Lower leg skin (tissue), 4 donors: ENCODE data around the gene FBXO46. TPM values are rescaled to one million over a fixed set of nuclear protein-coding genes. Genes with fewer than 3 reads are reported as not detected.
"Not testable (repeated sequence)": the region's sequence is repeated elsewhere in the genome, so short reads cannot be mapped to it uniquely, and the experiment has no call there.

Experiments used
- DNase-seq, 2 donors: peaks; one replicate each; pipeline ENCODE4 v3.0.0-alpha.2; 2019; ENCODE audit warnings: low spot score in 2 of 2
- H3K4me3 ChIP-seq: fragments of 200-600 bp; sonication (generic); 2 replicates; pipeline ENCODE4 v1.5.1; 2017; ENCODE audit warnings: mild to moderate bottlenecking, low read depth; ENCODE audit not compliant: poor library complexity, severe bottlenecking
- POLR2A ChIP-seq, 2 donors: fragments of 450-650 bp; IDR thresholded peaks; one replicate each; pipeline ENCODE4 v1.6.1; 2016 to 2017; ENCODE audit warnings: antibody characterized with exemption in 2 of 2, mild to moderate bottlenecking in 1 of 2, moderate library complexity in 1 of 2
- WGBS, 2 donors: methylation state at CpG; one replicate each; pipeline ENCODE4 v1.1.5; 2018; 5-methylcytosine and 5-hydroxymethylcytosine counted together
- intact Hi-C: fragments of 100-400 bp; cut with DNase I; formaldehyde crosslinking; loops from one replicate; pipeline ENCODE4 v1.15.0; 2023; ENCODE audit warnings: low total_unique reads
- total RNA-seq, 4 donors: library from RNA; depleted of rRNA; stranded (reverse); fragments of >200 nt; gene quantifications; one replicate each; pipeline ENCODE4 v1.1.0, GENCODE V29; 2016
- TF ChIP-seq, protein P1 (sequence below), 3 donors: fragments of 450-650 bp; IDR thresholded peaks; one replicate each; pipeline ENCODE4 v1.5.1; 2016; ENCODE audit warnings: antibody characterized with exemption in 3 of 3, mild to moderate bottlenecking in 3 of 3, moderate library complexity in 2 of 3

Gene FBXO46
- total RNA-seq, 4 donors from 2014 or later = 22.0 to 26.7 (median 25.4) TPM

DNA sequence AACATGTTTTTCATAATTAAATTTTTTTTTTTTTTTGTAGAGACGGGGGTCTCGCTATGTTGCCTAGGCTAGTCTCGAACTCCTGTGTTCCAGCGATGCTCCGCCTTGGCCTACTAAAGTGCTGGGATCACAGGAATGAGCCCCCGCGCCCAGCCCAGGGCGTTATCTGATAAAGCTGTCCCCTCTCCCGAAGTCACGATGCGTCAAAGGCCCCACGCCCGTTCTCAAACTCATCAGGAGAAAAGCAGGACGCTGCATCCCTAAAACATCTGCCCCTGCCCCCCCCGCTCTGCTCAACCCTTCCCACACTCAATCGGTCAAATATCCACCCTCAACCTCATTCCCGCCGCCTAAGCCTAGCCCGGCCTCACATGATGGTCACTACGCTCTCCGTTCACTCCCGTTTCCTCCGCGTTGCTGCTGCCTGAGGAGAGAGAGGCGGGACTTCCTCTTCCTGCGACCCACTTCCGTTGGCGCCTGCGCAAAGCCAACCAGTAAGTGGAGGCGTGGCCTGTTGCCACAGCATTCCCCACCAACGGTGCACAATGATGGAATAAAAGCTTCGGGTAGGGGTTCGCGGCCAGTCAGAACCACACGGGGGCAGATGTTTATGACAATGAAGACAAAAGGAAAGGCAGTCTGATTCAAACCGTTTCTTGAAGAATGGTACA is 39.0 kb downstream of the FBXO46 start, which contains the start of gene SNRPD2:
TSS of gene SNRPD2 (minus strand) at position 438 of the 671 bp plus-strand sequence. CDS start at position 373, 65 bp downstream.
- intact Hi-C loops = no loop called here
- WGBS, 2 donors = 0 to 1% methylated on average over 36 of the region's 36 CpGs
- peak in 1 of 2 donors; percentile 78 for TF ChIP-seq POLR2A (IDR thresholded peaks at IDR 0.05)
- TF ChIP-seq, protein P1, sequence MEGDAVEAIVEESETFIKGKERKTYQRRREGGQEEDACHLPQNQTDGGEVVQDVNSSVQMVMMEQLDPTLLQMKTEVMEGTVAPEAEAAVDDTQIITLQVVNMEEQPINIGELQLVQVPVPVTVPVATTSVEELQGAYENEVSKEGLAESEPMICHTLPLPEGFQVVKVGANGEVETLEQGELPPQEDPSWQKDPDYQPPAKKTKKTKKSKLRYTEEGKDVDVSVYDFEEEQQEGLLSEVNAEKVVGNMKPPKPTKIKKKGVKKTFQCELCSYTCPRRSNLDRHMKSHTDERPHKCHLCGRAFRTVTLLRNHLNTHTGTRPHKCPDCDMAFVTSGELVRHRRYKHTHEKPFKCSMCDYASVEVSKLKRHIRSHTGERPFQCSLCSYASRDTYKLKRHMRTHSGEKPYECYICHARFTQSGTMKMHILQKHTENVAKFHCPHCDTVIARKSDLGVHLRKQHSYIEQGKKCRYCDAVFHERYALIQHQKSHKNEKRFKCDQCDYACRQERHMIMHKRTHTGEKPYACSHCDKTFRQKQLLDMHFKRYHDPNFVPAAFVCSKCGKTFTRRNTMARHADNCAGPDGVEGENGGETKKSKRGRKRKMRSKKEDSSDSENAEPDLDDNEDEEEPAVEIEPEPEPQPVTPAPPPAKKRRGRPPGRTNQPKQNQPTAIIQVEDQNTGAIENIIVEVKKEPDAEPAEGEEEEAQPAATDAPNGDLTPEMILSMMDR (IDR thresholded peaks at IDR 0.05) = no peak

DNA sequence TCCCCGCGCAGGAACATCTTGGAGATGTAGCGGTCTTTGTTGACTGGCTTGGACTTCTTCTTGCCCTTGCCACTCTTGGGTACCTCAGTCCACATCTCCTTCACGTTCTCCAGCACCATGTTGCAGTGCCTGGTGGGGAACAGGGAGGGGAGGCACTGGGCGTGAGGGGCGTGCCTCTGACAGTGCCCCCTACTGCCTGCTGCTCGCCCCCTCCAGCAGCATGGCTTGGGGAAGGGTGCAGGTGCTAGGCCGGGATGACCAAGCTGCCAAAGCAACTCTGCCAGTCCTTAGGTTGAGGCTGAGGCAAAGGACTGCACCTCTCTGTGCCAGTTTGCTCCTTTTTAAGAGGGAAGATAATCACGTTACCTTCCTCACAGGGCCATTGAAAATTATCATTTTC is 43.1 kb downstream of the FBXO46 start:
- DNase-seq = no peak
- TF ChIP-seq POLR2A (IDR thresholded peaks at IDR 0.05) = no peak
- TF ChIP-seq, protein P1 (IDR thresholded peaks at IDR 0.05) = no peak
- no peak overlapping the region for H3K4me3 ChIP-seq
- intact Hi-C loops = no loop called here
- WGBS, 2 donors = 86 to 96% methylated on average over 8 to 9 of the region's 9 CpGs

More for the DNA sequence above, 39.0 kb downstream of the FBXO46 start, which contains the start of gene SNRPD2:
- peak; percentile 92 to 98 for DNase-seq
- peak within 1 kb of the TSS; percentile 62 for H3K4me3 ChIP-seq

DNA sequence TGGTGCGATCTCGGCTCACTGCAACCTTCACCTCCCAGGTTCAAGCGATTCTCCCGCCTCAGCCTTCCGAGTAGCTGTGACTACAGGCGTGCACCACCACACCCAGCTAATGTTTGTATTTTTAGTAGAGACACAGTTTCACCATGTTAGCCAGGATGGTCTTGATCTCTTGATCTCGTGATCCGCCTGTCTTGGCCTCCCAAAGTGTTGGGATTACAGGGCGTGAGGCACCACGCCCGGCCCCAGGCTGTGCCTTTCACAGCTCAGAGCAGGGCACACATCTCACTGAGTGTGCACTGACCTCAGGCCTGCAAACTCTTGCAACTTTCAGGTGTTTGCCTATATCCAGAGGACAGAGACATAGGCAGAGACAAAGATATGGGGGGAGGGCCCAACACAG is 45.7 kb downstream of the FBXO46 start:
- intact Hi-C loops, H3K4me3 ChIP-seq, DNase-seq: not testable (repeated sequence)
- 77 to 81% methylated on average over 11 of the region's 11 CpGs for WGBS, 2 donors

DNA sequence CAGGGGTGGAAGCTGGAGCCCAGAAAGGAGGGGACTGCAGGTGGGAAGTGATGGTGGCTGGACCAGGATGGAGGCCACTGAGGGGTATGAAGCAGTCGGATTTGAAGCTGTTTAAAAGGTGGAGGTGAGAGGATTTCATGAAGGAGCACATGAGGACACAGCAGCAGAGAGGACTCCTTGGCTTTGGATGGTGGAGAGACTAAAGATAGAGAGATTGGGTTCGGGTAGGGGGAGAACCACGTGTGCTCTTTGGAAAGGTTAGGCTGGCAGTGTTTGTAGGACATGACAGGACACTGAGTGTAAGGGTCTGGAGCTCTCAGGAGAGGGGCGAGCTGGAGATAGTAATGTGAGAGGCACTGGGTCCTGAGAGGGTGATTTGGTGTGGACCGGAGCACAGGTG is 47.8 kb downstream of the FBXO46 start:
- H3K4me3 ChIP-seq = no peak overlapping the region
- TF ChIP-seq, protein P1 (IDR thresholded peaks at IDR 0.05) = no peak
- TF ChIP-seq POLR2A (IDR thresholded peaks at IDR 0.05) = no peak
- 72 to 77% methylated on average over 5 of the region's 5 CpGs for WGBS, 2 donors
- DNase-seq = no peak
- intact Hi-C loops = no loop called here

DNA sequence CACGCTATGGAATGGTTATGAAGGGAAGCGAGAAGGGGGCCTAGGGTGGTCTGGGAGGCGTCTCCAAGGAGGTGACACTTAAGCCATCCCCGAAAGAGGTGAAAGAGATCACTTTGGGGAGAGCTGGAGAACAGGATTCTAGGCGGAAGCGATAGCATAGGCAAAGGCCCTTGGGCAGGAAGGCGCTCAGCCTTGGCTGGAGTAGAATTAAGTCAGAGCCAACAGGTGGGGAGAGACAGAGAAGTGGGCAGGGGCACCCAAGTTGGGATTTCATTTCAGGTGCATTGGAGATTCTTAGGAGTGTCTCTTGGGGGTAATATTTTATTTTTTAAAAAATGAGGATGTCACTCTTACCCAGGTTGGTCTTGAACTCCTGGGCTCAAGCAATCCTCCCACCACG is 48.6 kb downstream of the FBXO46 start:
- no peak for DNase-seq
- TF ChIP-seq, protein P1 (IDR thresholded peaks at IDR 0.05) = no peak
- no peak for TF ChIP-seq POLR2A (IDR thresholded peaks at IDR 0.05)
- WGBS, 2 donors = 28 to 52% methylated on average over 8 of the region's 8 CpGs
- H3K4me3 ChIP-seq = no peak overlapping the region
- intact Hi-C loops = no loop called here

DNA sequence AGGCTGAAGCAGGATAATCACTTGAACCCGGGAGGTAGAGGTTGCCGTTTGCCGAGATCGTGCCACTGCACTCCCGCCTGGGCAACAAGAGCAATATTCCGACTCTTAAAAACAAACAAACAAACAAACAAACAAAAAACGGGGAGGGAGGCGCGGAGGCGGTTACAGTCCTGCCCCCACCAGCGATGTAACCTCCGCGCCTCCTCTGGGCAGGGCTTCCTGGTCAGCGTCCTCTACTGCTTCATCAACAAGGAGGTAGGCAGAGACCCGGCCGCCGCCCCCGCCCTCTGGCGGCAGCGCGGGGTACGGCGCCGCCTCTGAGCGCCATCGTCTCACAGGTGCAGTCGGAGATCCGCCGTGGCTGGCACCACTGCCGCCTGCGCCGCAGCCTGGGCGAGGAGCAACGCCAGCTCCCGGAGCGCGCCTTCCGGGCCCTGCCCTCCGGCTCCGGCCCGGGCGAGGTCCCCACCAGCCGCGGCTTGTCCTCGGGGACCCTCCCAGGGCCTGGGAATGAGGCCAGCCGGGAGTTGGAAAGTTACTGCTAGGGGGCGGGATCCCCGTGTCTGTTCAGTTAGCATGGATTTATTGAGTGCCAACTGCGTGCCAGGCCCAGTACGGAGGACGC is 49.2 kb downstream of the FBXO46 start:
- 1 to 2% methylated on average over 41 to 50 of the region's 51 CpGs for WGBS, 2 donors
- intact Hi-C loops = no loop called here
- TF ChIP-seq, protein P1 (IDR thresholded peaks at IDR 0.05) = peak in 2 of 3 donors; percentile 64 to 85
- no peak for TF ChIP-seq POLR2A (IDR thresholded peaks at IDR 0.05)
- peak; percentile 80 to 97 for DNase-seq
- H3K4me3 ChIP-seq = no peak overlapping the region
